Effector memory CD4-positive, alpha-beta T cell (primary cell): ENCODE measurements around the gene CEP78.
"Not testable (repeated sequence)": the region's sequence is repeated elsewhere in the genome, so short reads cannot be mapped to it uniquely, and the experiment has no call there.

ENCODE experiments used
- DNase-seq, 3 donors: peaks; one replicate each; pipeline ENCODE4 v3.0.0-alpha.2; 2020
- H3K27ac ChIP-seq: 2 replicates; pipeline ENCODE4 v1.7.0; 2013; ENCODE audit warnings: mild to moderate bottlenecking, low read length, moderate library complexity; ENCODE audit not compliant: insufficient read depth, poor library complexity, severe bottlenecking
- H3K27me3 ChIP-seq: replicated peaks from 2 replicates; pipeline ENCODE4 v1.7.0; 2013; ENCODE audit warnings: mild to moderate bottlenecking, low read length; ENCODE audit not compliant: insufficient read depth, control insufficient read depth, poor library complexity, severe bottlenecking
- H3K36me3 ChIP-seq: 2 replicates; pipeline ENCODE4 v1.7.0; 2013; ENCODE audit warnings: mild to moderate bottlenecking, low read length, moderate library complexity; ENCODE audit not compliant: control insufficient read depth, insufficient read depth
- H3K4me1 ChIP-seq: 2 replicates; pipeline ENCODE4 v1.7.0; 2013; ENCODE audit warnings: low read length, mild to moderate bottlenecking; ENCODE audit not compliant: control insufficient read depth, insufficient read depth, poor library complexity, severe bottlenecking
- H3K4me3 ChIP-seq: 2 replicates; pipeline ENCODE4 v1.7.0; 2013; ENCODE audit warnings: low read length, low read depth, mild to moderate bottlenecking; ENCODE audit not compliant: insufficient read depth, poor library complexity, severe bottlenecking
- H3K9me3 ChIP-seq: 2 replicates; pipeline ENCODE4 v1.7.0; 2013; ENCODE audit warnings: mild to moderate bottlenecking, low read length, moderate library complexity; ENCODE audit not compliant: control insufficient read depth

CEP78 gene

GRCh38 chr9:78280982-78281668 lies 45.2 kb downstream of the CEP78 start:
- Histone ChIP-seq H3K4me1 (no peaks in the 10 kb centered on the region), H3K27ac (no peak overlapping the region), H3K36me3 (no peaks in the 10 kb centered on the region), H3K27me3 (no peaks in the 10 kb centered on the region), H3K4me3 (no peak overlapping the region), H3K9me3 (no peaks in the 10 kb centered on the region)
- DNase-seq = no peak

GRCh38 chr9:78284181-78284580 lies 48.3 kb downstream of the CEP78 start:
- not testable (repeated sequence) for DNase-seq, H3K4me3 ChIP-seq, H3K36me3 ChIP-seq, H3K4me1 ChIP-seq, H3K27ac ChIP-seq, H3K27me3 ChIP-seq, H3K9me3 ChIP-seq

DNA sequence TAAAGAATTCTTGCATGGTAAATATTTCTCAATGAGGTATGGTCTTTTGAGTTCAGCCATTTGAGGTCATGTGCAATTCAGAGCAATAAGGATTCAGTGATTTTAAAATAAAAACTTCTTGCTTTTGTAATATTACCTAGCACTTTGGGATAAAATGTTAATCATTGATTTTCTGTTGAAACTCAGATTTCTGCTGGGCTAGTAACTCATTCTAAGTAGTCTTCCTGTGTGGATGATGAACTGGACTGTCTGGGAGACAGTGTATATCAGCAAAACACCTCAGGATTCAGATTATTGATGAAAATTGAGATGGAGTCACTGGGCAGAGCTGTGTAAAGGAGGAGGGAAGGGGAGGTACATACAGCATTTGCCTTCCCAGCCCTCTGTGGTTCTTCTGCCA lies 50.2 kb downstream of the CEP78 start:
- H3K4me1 ChIP-seq = no peaks in the 10 kb centered on the region
- no peaks in the 10 kb centered on the region for H3K9me3 ChIP-seq
- no peaks in the 10 kb centered on the region for H3K36me3 ChIP-seq
- H3K27ac ChIP-seq = no peak overlapping the region
- no peaks in the 10 kb centered on the region for H3K27me3 ChIP-seq
- no peak overlapping the region for H3K4me3 ChIP-seq
- no peak for DNase-seq

GRCh38 chr9:78286946-78287388 lies 51.1 kb downstream of the CEP78 start:
- H3K27ac ChIP-seq = no peak overlapping the region
- no peak overlapping the region for H3K4me3 ChIP-seq
- no peaks in the 10 kb centered on the region for H3K9me3 ChIP-seq
- H3K36me3 ChIP-seq = no peaks in the 10 kb centered on the region
- no peak for DNase-seq
- H3K27me3 ChIP-seq = no peaks in the 10 kb centered on the region
- H3K4me1 ChIP-seq = no peaks in the 10 kb centered on the region

GRCh38 chr9:78288214-78288892 lies 52.5 kb downstream of the CEP78 start:
- Histone ChIP-seq H3K4me1 (peaks cover 4% of the 10 kb centered on the region), H3K27me3 (no peaks in the 10 kb centered on the region), H3K36me3 (no peaks in the 10 kb centered on the region), H3K9me3 (no peaks in the 10 kb centered on the region), H3K27ac (no peak overlapping the region), H3K4me3 (no peak overlapping the region)
- no peak for DNase-seq

GRCh38 chr9:78289474-78289873 lies 53.6 kb downstream of the CEP78 start:
- Histone ChIP-seq H3K36me3 (no peaks in the 10 kb centered on the region), H3K27ac (no peak overlapping the region), H3K27me3 (no peaks in the 10 kb centered on the region), H3K4me1 (peaks cover 4% of the 10 kb centered on the region), H3K9me3 (no peaks in the 10 kb centered on the region), H3K4me3 (no peak overlapping the region)
- DNase-seq = no peak

- DNase-seq = no peak
- Histone ChIP-seq H3K4me1 (peaks cover 7% of the 10 kb centered on the region), H3K9me3 (no peaks in the 10 kb centered on the region), H3K27ac (no peak overlapping the region), H3K36me3 (no peaks in the 10 kb centered on the region), H3K4me3 (no peak overlapping the region), H3K27me3 (no peaks in the 10 kb centered on the region)
Observed at GRCh38 chr9:78291240-78291925, 55.5 kb downstream of the CEP78 start.

DNA sequence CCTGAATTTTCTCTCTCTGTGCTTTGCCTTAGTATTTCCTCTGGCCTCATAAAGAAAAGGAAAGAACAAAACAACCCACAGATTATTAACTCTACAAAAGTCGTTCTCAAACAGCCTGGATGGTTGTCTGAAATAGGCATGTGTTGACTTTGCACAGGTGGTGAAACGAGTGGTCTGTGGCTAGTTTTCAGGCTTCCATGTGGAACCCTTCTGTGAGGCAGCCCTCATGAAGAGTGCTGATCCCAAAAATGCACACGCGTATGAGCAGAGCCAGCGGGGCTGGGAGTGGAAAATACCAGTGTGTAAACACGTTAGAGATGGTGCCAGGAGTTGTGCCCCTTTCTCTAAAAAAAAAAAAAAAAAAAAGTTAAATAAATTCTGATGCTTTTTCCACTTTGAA lies 56.2 kb downstream of the CEP78 start:
- DNase-seq = no peak
- Histone ChIP-seq H3K36me3 (no peaks in the 10 kb centered on the region), H3K9me3 (no peaks in the 10 kb centered on the region), H3K27me3 (no peaks in the 10 kb centered on the region), H3K4me3 (no peak overlapping the region), H3K27ac (no peak overlapping the region), H3K4me1 (peaks cover 8% of the 10 kb centered on the region)

DNA sequence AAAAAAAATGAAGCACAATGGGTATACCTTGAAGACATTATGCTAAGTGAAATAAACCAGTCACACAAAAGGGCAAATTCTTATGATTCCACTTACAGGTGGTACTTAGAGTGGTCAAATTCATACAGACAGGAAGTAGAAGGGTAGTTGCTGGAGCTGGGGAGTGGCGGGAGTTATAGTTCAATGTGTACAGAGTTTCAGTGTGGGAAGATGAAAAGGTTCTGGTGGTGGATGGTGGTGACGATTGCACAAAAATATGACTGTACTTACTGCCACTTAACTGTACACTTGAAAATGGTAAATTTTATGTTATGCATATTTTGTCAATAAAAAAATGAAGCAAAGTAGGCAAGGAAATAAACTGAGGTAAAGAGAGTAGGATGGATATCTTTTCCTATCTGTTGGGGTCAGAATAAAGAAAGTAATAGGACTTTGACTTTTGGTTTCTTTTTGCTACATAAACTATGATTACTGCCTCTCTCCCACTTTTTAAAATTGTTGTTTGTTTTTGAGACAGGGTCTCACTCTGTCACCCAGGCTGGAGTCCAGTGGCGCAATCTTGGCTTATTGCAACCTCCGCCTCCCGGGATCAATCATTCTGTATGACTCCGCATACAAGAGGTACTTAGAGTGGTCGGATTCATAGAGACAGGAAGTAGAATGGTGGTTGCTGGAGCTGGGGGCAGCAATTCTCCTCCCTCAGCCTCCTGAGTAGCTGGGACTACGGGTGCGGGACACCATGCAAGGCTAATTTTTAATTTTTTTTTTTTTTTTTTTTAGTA lies 57.0 kb downstream of the CEP78 start:
- peak overlapping the region; percentile 29 for H3K4me3 ChIP-seq
- no peak for DNase-seq

More for the DNA sequence above, 57.0 kb downstream of the CEP78 start:
- H3K9me3 ChIP-seq = no peaks in the 10 kb centered on the region
- no peaks in the 10 kb centered on the region for H3K27me3 ChIP-seq
- H3K27ac ChIP-seq = no peak overlapping the region
- H3K36me3 ChIP-seq = no peaks in the 10 kb centered on the region
- H3K4me1 ChIP-seq = peaks cover 15% of the 10 kb centered on the region
